Thoracic aorta endothelial cell (primary cell): Measurements from ENCODE around the gene PTP4A1. TPM values are rescaled to one million over a fixed set of nuclear protein-coding genes. Genes with fewer than 3 reads are reported as not detected.

ENCODE experiments used
- small RNA-seq: library from RNA; depleted of rRNA; stranded (forward); fragments of <200 nt; gene quantifications from one replicate; pipeline ENCODE3, GENCODE V24; 2012
- total RNA-seq: library from RNA; depleted of rRNA; stranded (reverse); fragments of >200 nt; gene quantifications from 2 replicates; pipeline ENCODE4 v1.2.3, GENCODE V29; 2012

PTP4A1 gene
- total RNA-seq = 66.6 and 81.5 TPM in 2 replicates

DNA sequence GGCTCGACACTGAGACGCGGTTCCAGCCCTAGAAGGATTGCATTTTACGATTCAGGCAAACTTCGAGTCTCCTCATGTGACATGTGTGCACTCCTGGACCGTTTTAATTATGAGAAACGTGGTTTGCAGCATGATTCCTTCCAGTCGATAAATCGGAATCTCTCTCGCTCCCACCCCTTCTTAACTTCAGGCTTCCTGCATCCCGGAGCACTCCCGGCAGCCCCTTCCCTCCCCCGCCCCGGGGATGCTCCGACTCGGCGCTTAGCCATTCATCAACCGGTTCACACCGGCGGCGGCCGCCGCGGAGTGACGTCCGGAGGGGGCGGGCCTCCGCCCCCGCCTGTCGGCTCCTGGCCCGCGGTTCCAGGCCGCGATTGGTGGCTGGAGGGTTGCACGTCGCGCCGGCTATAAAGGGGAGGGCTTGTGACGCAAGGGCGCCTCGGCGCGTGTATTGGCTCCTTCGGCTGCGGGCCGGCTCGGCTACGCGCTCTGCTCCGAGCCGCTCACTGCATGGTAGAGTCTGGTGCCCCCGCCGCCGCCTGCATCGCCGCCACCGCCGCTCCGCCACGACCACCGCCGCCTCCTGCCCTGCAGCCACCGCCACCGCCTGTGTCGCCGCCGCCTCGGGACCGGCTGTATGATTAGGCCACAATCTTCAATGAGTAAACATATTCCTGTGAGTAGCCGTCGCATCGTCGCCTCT is at the start of gene PTP4A1, which contains the start of gene LOC128125822:
PTP4A1 (plus strand) TSS at position 437 of the 703 bp plus-strand sequence. CDS start 4,401 bp downstream, outside the sequence.
LOC128125822 (plus strand) TSS at position 437 of the 703 bp plus-strand sequence.

Small RNAs within 50 kb of the gene (small RNA-seq; reads per million reads assigned to genes)
- gene AL513043.1 = not detected

Other genes starting within 250 kb of the PTP4A1 start
- gene PHF3, start 63.3 kb downstream of the PTP4A1 start, total RNA-seq = 73.9 and 79.3 TPM in 2 replicates